ENCODE results near the gene GSTO1.
A peak's percentile ranks its signal among the peaks of the same experiment; 100 is the strongest.

Gene GSTO1

DNA sequence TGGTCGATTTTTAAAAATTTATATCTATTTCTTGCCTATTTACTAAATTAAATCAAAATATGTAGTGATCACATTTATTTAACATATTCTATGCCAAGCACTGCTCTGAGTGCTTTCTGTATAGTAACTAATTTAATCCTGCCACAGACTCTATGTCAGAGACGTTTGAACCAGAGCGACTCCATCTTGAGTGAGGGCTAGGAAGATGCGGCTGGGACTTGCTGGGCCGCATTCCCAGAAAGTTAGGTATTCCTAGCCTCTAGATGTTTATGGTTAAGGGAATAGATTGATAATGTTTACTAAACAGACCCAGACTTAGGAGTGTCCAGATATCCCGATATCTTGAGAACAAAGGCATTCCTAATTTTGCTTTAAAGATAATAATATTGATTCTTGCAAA is 3.2 kb upstream of the GSTO1 start:
- DNase-seq, result no peak

- no peak for DNase-seq
These were observed 2.3 kb upstream of the GSTO1 start for GRCh38 chr10:104252368-104252767.

DNA sequence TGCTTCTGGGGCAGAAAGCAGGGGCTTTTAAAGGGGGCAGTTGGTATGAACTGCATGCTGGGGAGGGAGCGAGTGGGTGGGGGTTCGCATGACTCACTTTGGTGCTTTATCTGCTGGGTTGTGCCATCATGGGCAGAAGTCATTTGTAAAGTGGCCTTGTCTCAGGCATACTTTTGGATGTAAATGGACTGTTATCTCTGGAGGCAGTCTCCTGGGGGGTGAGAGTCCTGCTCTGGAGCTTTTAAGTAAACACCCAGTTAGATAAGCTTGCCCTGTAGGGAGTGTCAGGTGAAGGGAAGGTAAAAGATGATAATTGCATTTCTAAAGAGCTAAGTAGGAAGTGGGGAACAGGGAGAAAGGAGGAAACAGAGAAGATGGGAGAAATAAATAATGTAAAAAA is 1.6 kb upstream of the GSTO1 start:
- no peak for DNase-seq

- no peak for DNase-seq
These were observed 884 bp upstream of the GSTO1 start for GRCh38 chr10:104253606-104254410.

GRCh38 chr10:104255311-104255981 is 754 bp downstream of the GSTO1 start:
- no peak for DNase-seq

DNA sequence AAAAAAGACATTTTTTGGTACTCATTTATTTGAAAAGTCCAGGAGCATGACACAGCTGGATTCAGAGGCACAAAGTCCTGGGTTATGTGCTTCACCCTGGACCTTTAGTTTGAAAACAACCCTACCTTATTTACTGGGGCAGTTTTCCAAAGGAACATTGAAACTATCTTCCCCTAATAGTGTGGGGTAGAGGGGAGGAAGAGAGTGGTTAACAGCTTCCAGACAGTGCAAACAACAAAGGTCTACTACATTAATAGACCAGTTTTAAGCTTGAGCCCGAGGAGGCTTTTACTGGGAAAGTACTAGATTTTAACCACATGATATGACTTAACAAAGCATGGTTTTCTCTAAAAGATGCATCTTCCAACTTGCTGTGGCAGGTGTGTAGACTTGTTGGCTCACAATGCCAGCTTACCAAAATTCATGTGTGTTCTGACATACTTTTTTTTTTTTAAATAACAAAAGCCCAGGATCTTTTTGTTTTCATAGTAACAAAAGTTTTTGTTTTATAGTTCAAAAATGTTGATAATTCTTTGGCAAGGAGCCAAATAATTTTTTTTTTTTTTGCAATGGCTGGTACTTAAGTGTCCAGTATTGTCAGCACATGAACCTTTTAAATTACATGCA is 1.8 kb downstream of the GSTO1 start:
- no peak for DNase-seq

GRCh38 chr10:104257235-104257634 is 2.5 kb downstream of the GSTO1 start:
- DNase-seq, result no peak

DNA sequence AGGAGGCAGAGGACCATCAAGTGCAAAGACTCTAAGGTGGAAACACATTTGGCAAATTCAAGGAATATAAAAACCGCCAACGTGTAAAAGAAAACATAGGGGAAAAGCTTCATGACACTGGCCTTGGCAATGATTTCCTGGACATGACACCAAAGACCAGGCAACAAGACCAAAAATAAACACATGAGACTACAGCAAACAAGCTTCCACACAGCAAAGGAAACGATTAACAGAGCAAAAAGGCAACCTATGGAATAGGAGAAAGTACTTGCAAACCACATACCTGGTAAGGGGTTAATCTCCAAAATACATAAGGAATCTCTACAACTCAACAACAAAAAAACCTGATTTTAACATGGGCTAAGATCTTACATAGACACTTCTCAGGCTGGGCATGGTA is 3.5 kb downstream of the GSTO1 start:
- no peak for DNase-seq

DNA sequence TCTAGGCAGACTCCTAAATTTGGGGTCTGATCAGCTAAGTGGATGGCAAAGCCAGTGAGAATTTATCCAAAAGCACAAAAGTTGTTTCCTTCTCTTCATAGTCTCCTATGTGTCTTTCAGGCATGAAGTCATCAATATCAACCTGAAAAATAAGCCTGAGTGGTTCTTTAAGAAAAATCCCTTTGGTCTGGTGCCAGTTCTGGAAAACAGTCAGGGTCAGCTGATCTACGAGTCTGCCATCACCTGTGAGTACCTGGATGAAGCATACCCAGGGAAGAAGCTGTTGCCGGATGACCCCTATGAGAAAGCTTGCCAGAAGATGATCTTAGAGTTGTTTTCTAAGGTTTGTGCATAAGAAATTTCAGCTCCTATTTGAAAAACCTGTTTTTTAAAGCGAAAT is 4.8 kb downstream of the GSTO1 start:
- no peak for DNase-seq

DNA sequence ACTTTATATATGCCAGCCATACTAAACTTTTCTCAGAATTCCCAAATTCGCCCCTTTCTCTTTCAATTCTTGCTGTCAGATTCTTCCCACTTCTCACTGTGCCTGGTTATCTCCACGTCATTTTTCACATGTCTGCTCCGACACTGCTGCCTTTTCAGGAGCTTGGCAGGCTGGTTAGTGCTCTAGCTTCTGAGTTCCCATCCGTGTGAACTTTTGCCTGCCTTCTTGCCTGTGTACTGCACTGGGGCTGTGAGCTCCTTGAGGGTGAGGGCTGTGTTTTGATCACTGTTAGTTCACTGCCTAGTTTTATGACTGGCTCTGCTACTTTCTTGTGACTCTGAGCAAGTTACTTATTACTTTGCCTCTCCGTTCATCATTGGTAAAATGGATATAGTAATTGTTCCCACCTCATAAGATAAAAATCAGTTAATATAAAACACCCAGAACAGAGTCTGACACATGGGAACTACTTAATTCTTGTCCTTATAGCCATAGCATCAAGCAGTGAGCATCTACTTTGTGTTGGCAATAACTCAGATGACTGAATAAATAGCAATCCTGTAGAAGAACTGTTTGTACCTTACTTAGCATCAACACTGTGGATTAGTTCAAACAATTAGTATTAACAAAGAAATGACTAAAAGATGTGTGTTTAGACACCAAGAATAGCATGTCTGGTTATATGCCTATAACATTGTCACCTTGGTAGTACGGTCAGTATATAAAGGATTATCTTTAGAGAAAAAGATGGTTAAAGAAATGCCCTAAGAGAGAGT is 5.5 kb downstream of the GSTO1 start:
- DNase-seq, result no peak

- DNase-seq, result no peak
These were observed 6.1 kb downstream of the GSTO1 start for GRCh38 chr10:104260775-104261115.

DNA sequence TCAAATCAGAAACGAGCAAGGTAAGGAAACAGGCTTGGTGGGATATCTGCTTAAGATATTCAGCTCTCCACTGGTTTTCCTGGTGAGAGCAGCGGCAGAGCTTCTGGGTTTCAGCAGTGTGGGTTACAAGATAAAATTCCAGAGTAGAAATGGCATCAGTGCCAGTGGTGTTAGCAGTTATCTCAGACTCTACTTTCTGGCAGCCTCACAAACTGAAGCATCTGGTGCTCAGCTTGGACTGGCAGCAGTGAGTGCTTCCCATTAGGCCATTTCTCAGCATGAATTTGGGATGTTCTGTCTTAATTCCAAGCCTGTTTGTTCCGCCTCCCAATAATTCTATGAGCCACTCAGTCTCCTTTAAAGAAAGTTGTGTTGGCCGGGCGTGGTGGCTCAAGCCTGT is 7.4 kb downstream of the GSTO1 start:
- no peak for DNase-seq

GRCh38 chr10:104264783-104265182 is 10.1 kb downstream of the GSTO1 start:
- no peak for DNase-seq

DNA sequence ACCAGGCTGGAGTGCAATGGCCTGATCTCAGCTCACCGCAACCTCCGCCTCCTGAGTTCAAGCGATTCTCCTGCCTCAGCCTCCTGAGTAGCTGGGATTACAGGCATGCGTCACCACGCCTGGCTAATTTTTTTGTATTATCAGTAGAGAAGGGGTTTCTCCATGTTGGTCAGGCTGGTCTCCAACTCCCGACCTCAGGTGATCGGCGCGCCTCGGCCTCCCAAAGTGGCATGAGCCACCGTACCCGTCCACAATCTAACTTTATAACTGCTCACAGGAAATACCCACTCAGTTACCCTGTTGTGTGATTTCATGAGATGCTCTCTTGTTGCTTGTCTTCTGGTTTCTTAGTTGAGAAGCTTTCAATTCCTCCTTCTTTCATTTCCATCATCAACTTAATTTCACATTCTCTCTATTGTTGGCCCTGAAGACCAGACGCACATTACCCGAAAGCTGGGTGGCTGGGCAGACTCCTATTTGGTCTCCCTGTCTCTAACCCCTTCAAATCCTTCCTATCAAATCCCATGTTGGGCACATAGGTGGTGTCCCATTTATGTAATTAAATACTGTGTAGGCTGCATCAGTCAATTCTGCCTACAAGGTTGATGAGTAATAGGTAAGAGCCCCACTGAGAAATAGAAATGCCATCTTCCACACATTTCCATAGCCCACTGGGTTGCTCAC is 13.2 kb downstream of the GSTO1 start:
- DNase-seq, result no peak

- DNase-seq, result no peak
These were observed 13.7 kb downstream of the GSTO1 start for GRCh38 chr10:104268405-104268712.

GRCh38 chr10:104268713-104269645 is 14.3 kb downstream of the GSTO1 start, which contains the start of gene GSTO2:
GSTO2 (plus strand) TSS chr10:104269184; CDS start chr10:104274916, 5,732 bp downstream.
- DNase-seq, result peak; percentile 99

GRCh38 chr10:104273286-104273685 is 18.6 kb downstream of the GSTO1 start:
- DNase-seq, result no peak

GRCh38 chr10:104273899-104274575 is 19.3 kb downstream of the GSTO1 start:
- no peak for DNase-seq

DNA sequence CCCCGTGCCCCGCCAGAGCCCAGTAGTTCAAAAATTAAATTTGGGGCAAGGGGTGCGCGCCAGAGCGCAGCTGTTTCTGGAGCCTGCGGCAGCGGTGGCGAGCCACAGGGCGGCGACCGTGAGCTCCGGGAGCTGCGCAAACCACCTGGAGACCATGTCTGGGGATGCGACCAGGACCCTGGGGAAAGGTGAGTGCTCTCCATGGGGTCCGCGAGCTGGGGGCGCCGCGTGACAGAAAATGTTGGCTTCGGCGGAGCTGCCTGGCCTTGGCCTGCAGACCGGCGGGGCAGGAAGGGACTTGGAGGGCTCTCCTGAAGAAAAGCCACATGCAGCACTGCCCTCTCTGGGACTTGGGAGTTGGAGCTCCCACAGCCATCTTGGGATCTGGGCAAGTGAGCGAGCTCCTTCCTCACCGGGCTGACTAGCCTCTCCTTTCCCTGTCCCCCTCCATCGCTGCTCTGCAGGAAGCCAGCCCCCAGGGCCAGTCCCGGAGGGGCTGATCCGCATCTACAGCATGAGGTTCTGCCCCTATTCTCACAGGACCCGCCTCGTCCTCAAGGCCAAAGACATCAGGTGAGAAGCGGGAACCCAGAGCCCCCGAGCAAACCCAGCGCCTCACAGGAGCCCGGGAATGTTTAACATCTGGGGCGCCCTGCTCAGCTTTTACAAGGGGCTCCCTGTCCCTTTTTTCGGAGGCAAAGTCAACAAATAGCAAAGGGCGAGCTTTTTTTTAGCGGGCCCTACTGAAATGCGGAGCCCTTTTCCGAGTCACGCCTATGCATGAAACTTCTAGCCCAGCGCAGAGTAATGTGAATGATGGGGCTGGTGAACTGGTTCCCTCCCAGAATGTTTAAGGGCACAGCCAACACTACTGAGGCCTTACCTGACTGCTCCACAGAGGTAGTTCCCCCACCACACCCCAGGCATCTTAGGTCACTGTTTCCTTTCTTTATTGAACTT is 20.4 kb downstream of the GSTO1 start:
- no peak for DNase-seq

- DNase-seq, result no peak
These were observed 21.5 kb downstream of the GSTO1 start for GRCh38 chr10:104276192-104276591.

Measured in NCI-H510A (cell line).